C4-2B (cell line): Measurements from ENCODE around the gene THAP11.

Source experiments
- CTCF ChIP-seq: fragments of 450-650 bp; conservative IDR thresholded peaks from 2 replicates; pipeline ENCODE4 v1.5.1; 2017; ENCODE audit warnings: mild to moderate bottlenecking
- ZFX ChIP-seq: fragments of 450-650 bp; IDR thresholded peaks from 2 replicates; pipeline ENCODE4 v1.6.1; 2017

DNA sequence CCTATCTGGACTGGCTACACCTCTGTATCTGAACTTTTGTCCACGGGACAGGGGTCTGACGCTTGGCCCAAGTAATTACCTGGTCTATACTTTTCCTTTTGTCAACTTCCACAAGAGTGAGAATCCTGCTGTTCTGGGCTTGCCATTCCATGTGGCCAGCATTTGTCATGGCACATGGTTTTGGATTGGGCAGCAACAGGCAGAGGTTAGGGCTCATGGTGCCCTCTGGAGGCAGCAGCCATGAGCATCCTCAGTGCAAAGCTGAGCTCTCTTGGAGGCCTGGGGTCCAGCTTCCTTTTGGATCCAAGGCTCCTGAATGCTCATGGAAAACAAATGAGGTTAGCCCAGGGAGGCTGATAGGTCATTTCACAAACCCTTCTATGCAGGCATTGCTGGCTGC, 23.2 kb downstream of the THAP11 start:
- no peak; the same call in 1 of the 2 replicates for TF ChIP-seq CTCF
- TF ChIP-seq ZFX = no peak
